ENCODE results near the gene INCA1. TPM values are rescaled to one million over a fixed set of nuclear protein-coding genes. Genes with fewer than 3 reads are reported as not detected.

The INCA1 gene
- total RNA-seq, 1 experiment from 2014 or later = 0.14 TPM

- no peak for DNase-seq (ENCODE audit: low spot score)
- in situ Hi-C loops (cut with HindIII; ENCODE audit: low sequenced_read_pairs) = no loop called here
Measured at GRCh38 chr17:4973256-4974114, 23.8 kb downstream of the INCA1 start.

GRCh38 chr17:4972752-4973151 is 24.6 kb downstream of the INCA1 start:
- no peak for DNase-seq (ENCODE audit: low spot score)
- in situ Hi-C loops (cut with HindIII; ENCODE audit: low sequenced_read_pairs) = no loop called here

- in situ Hi-C loops (cut with HindIII; ENCODE audit: low sequenced_read_pairs) = no loop called here
- DNase-seq (ENCODE audit: low spot score) = no peak
Measured at GRCh38 chr17:4972322-4972721, 25.0 kb downstream of the INCA1 start.

GRCh38 chr17:4971826-4972225 is 25.5 kb downstream of the INCA1 start:
- in situ Hi-C loops (cut with HindIII; ENCODE audit: low sequenced_read_pairs) = no loop called here
- no peak for DNase-seq (ENCODE audit: low spot score)

GRCh38 chr17:4970273-4970672 is 27.0 kb downstream of the INCA1 start:
- in situ Hi-C loops (cut with HindIII; ENCODE audit: low sequenced_read_pairs) = no loop called here
- no peak for DNase-seq (ENCODE audit: low spot score)

- in situ Hi-C loops (cut with HindIII; ENCODE audit: low sequenced_read_pairs) = no loop called here
Measured at GRCh38 chr17:4969551-4970173, 27.7 kb downstream of the INCA1 start.

GRCh38 chr17:4969047-4969550 is 28.2 kb downstream of the INCA1 start:
- no peak for DNase-seq (ENCODE audit: low spot score)
- in situ Hi-C loops (cut with HindIII; ENCODE audit: low sequenced_read_pairs) = no loop called here

More at GRCh38 chr17:4969551-4970173, 27.7 kb downstream of the INCA1 start:
- no peak for DNase-seq (ENCODE audit: low spot score)

- in situ Hi-C loops (cut with HindIII; ENCODE audit: low sequenced_read_pairs) = no loop called here
- peak; percentile 54 for DNase-seq (ENCODE audit: low spot score)
Measured at GRCh38 chr17:4968486-4969046, 28.8 kb downstream of the INCA1 start.

- DNase-seq (ENCODE audit: low spot score) = peak; percentile 99
- in situ Hi-C loops (cut with HindIII; ENCODE audit: low sequenced_read_pairs) = no loop called here
Measured at GRCh38 chr17:4967539-4968485, 29.5 kb downstream of the INCA1 start, which contains the start of gene SPAG7. Gene SPAG7 (minus strand): TSS chr17:4967817. CDS start chr17:4967804, 13 bp downstream.

GRCh38 chr17:4966844-4967538 is 30.3 kb downstream of the INCA1 start:
- in situ Hi-C loops (cut with HindIII; ENCODE audit: low sequenced_read_pairs) = no loop called here

GRCh38 chr17:4965311-4965986 is 31.9 kb downstream of the INCA1 start:
- in situ Hi-C loops (cut with HindIII; ENCODE audit: low sequenced_read_pairs) = no loop called here
- DNase-seq (ENCODE audit: low spot score) = no peak

More at GRCh38 chr17:4966844-4967538, 30.3 kb downstream of the INCA1 start:
- DNase-seq (ENCODE audit: low spot score) = peak; percentile 100

- in situ Hi-C loops (cut with HindIII; ENCODE audit: low sequenced_read_pairs) = no loop called here
- no peak for DNase-seq (ENCODE audit: low spot score)
Measured at GRCh38 chr17:4960279-4960922, 36.9 kb downstream of the INCA1 start.

GRCh38 chr17:4959261-4959965 is 37.9 kb downstream of the INCA1 start:
- DNase-seq (ENCODE audit: low spot score) = no peak
- in situ Hi-C loops (cut with HindIII; ENCODE audit: low sequenced_read_pairs) = no loop called here

- in situ Hi-C loops (cut with HindIII; ENCODE audit: low sequenced_read_pairs) = no loop called here
- DNase-seq (ENCODE audit: low spot score) = no peak
Measured at GRCh38 chr17:4958102-4958501, 39.2 kb downstream of the INCA1 start.

- in situ Hi-C loops (cut with HindIII; ENCODE audit: low sequenced_read_pairs) = no loop called here
- DNase-seq (ENCODE audit: low spot score) = no peak
Measured at GRCh38 chr17:4956493-4957061, 40.7 kb downstream of the INCA1 start.

- in situ Hi-C loops (cut with HindIII; ENCODE audit: low sequenced_read_pairs) = no loop called here
- DNase-seq (ENCODE audit: low spot score) = no peak
Measured at GRCh38 chr17:4955091-4955490, 42.2 kb downstream of the INCA1 start.

Measured in G401 (cell line).